Left ventricle myocardium superior (tissue), 1 donor: ENCODE measurements around the gene CDKN2D. TPM values are rescaled to one million over a fixed set of nuclear protein-coding genes. Genes with fewer than 3 reads are reported as not detected.
"Not testable (repeated sequence)": the region's sequence is repeated elsewhere in the genome, so short reads cannot be mapped to it uniquely, and the experiment has no call there.

Experiments used
- ATAC-seq: fragments of 200-7000 bp; cut with Tn5 transposase; one replicate; pipeline ENCODE4 v1.9.1; 2020; ENCODE audit warnings: mild to moderate bottlenecking, moderate library complexity
- DNase-seq: peaks from one replicate; pipeline ENCODE4 v3.0.0-alpha.2; 2020
- intact Hi-C: fragments of 100-400 bp; cut with micrococcal nuclease; formaldehyde crosslinking; loops from one replicate; pipeline ENCODE4 v1.11.0; 2022
- microRNA-seq: library from miRNA; unstranded; fragments of <30 nt; microRNA quantifications from one replicate; pipeline ENCODE4 v1.2.0, GENCODE V29; 2020; ENCODE audit warnings: borderline number of aligned reads
- total RNA-seq: library from RNA; stranded (reverse); fragmentation: NEBNext Ultra II Directional; extraction: Animal tissue kit (Norgen Biotek cat#: 25700); gene quantifications from one replicate; pipeline ENCODE4 v1.2.1, GENCODE V29; 2021
- donor health status: DM: no; HTN: yes; CAD: no; lungs with severe emphysema.

The CDKN2D gene
- total RNA-seq, 1 donor from 2014 or later = 8.3 TPM

DNA sequence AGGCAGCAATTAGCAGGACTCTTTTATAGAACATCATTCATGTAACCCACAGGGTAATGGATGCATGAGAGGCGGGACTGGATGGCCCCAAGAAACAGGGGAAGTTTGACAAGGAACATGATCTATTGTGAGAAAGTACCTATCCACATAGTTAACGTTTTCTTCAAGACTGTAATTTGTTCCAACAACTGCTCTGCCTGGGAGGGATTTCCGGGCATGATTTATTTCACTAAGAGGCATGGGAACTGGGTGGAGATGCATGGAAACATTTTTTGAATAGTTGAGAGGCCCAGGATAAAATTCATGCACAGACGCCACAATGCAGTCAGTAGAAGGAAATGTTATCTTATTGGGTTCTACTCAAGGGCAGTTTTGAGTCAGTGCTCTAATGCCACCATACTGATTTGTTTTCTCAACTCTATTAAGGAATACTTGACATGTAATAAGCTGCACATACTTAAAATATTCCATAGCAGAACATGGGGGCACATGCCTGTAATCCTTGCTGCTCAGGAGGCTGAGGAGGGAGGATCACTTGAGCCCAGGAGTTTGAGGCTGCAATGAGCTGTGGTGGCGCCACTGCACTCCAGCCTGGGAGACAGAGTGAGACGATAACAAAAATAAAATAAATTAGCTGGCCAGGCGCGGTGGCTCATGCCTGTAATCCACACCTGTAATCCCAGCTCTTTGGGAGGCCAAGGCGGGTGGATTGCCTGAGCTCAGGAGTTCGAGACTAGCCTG lies 35.0 kb downstream of the CDKN2D start:
- intact Hi-C loops = no loop called here
- DNase-seq (no peak), ATAC-seq (peak; percentile 33)

DNA sequence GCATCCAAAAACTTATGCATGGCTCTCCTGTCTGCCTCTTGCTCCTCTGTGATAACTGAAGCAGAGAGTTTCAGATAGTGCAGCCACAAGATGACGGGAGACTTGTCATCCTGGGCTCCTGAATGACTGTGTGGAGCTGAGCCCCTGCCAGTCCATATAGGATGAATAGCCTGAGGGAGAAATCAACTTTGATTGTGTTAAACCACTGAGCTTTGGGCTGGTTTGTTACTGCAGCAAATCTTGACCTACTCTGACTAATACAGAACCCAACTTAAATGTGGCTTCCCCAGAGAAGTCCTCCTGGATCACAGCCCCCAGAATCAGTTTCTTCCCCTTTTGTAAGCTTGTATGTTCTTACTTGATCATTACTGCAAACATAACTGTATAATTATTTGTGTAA lies 36.3 kb downstream of the CDKN2D start:
- intact Hi-C loops = no loop called here
- DNase-seq (no peak), ATAC-seq (no peak)

DNA sequence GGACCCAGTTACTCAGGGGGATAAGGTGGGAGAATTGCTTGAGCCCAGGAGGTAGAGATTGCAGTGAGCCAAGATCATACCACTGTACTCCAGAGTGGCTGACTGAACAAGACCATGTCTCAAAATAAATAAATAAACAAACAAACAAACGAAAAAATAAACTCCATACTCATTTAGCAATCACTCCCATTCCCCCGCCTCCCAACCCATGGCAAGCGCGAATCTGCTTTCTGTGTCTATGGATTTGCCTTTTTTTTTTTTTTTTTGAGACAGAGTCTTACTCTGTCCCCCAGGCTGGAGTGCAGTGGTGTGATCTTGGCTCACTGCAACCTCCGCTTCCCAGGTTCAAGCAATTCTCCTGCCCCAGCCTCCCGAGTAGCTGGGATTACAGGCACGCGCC lies 41.9 kb downstream of the CDKN2D start:
- ATAC-seq, intact Hi-C loops, DNase-seq: not testable (repeated sequence)

DNA sequence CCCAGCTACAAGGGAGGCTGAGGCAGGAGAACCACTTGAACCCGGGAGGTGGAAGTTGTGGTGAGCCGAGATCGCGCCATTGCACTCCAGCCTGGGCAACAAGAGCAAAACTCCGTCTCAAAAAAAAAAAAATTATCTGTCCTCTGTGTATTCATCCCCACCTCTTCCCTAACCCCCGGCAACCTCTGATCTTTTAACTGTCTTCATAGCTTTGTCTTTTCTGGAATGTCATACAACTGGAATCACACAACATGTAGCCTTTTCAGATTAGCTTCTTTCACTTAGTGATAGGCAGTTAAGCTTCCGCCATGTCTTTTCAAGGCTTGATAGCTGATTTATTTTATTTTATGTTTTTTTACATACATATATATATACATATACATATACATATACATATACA lies 43.1 kb downstream of the CDKN2D start:
- DNase-seq (no peak), ATAC-seq (no peak)
- intact Hi-C loops = no loop called here

DNA sequence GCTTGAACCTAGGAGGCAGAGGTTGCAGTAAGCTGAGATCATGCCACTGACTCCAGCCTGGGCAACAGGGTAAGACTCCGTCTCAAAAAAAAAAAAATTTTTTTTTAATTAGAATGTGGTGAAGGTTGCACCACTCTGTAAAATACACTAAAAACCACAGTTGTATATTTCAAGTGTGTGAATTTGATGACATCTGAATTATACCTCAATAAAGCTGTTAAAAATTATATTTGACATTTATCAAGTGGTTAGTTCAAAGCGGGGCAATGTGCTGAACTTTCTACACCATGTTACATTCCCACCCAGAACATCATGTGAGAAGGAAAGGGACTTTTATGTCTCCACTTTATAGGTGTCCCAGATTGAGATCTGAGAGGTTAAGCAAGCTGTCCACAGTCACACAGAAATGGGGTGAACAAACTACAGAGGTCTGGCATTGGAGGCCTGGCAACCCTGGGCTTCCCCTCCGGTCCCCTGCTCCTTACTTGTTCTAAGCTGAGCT lies 45.6 kb downstream of the CDKN2D start:
- intact Hi-C loops = no loop called here
- ATAC-seq = no peak
- DNase-seq = no peak

DNA sequence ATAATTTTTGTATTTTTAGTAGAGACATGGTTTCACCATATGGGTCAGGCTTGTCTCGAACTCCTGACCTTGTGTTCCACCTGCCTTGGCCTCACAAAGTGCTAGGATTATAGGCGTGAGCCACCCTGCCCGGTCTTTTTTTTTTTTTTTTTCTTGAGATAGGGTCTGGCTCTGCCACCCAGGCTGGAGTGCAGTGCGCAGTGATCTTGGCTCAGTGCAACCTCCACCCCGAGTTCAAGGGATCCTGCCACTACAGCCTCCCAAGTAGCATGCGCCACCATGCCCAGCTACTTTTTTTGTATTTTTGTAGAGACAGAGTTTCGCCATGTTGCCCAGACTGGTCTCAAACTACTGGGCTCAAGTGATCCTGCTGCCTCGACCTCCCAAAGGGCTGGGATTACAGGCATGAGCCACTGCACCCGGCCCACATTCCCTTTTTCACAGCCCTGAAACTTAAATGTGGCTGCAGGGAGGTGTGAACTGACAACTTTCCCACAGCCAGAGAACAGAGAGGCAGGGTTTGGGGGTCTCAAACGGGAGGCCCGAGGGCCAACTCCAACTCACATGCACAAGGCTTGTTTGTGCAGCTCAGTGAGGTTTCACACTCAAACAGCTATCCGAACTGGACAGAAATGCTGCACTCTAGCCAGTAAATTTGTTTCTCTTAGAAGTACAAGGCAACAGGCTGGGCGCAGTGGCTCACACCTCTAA lies 47.2 kb downstream of the CDKN2D start:
- DNase-seq (no peak), ATAC-seq (no peak)
- intact Hi-C loops = no loop called here

DNA sequence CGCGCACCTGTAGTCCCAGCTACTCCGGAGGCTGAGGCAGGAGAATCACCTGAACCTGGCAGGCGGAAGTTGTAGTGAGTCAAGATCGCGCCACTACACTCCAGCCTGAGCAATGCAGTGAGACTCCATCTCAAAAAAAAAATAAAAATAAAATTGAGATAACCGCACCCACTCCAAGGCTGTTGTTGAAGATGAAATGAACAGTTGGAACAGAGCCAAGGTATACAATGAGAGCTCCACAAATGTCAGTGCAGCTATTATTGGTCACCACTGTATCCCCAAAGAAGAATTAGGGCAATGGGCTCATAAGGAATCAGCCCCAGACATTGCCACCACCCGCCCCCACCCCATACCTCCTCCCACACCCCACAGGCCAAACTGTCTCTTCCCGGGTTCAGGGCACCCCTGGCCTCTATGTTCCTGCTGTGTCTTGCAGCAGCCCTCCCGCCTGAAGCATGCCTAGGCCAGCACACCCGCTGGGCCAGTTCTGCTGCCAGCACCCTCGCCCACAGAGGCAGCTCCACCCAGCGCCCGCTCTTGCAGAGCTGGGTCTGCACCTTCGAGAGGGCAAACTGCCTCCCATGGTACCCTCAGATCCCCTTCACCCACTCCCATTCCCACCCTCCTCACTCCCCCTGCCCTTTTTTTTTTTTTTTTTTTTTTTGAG lies 48.0 kb downstream of the CDKN2D start:
- intact Hi-C loops = no loop called here
- no peak for DNase-seq
- no peak for ATAC-seq

DNA sequence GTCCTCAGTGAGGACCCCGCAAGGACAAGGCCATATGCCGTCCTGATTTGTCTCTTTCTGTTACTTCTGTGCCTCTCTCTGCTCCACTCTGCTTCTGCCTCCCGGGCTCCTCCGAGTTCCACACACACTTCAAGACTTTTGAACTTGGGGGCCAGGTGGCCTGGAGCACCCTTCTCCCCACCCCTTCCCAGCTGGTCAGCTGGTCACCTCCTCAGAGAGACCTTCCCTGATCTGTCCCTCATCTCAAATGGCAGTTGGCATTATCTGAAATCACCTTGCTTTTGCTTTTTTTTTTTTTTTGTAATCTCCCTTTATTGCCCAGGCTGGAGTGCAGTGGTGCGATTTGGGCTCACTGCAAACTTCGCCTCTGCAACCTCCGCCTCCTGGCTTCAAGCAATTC lies 49.4 kb downstream of the CDKN2D start:
- intact Hi-C loops = no loop called here
- ATAC-seq (no peak), DNase-seq (no peak)

DNA sequence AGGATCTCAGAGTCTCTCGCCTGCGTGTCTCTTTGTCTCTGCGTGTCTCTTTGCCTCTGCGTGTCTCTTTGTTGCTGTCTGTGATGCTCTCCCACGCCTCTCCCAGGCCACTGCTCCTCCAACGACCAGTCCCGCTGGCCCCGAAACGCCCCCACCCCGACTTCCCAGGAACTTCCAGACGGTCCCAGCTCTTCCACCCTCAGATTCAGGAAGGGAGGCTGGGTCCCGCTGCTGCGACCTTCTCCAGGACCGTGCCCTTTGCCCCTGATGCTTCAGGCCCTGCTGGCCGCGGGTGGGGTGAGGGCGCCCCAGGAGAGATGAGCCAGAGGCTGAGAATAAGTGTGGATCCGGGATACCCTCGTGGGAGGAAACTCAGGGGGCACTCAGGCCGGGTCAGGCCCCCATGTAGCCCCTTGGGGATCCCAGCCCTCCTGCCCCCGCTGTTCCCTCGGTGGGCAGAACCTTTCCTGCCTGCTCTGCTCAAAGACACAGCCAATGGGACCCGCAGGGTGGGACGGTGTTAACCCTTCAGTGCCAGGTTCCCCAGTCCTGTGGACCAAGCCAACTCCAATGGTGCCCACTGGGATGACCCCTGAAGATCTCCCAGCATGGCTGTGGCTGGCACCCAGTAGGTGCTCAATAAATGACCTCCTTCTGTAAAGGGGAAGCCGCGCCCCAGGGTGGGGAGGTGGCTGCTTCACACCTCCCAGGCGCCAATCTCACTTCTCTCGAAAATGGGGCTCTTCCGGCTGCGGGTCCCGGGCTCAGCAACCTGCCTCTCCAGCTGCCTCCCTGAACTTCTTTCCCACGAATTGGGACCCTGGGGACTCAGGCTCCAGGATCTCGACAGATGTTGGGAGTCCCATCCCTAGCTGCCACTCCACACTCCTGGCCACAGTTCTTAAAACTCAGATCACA lies 50.1 kb downstream of the CDKN2D start:
- intact Hi-C loops = no loop called here
- ATAC-seq = no peak
- no peak for DNase-seq

DNA sequence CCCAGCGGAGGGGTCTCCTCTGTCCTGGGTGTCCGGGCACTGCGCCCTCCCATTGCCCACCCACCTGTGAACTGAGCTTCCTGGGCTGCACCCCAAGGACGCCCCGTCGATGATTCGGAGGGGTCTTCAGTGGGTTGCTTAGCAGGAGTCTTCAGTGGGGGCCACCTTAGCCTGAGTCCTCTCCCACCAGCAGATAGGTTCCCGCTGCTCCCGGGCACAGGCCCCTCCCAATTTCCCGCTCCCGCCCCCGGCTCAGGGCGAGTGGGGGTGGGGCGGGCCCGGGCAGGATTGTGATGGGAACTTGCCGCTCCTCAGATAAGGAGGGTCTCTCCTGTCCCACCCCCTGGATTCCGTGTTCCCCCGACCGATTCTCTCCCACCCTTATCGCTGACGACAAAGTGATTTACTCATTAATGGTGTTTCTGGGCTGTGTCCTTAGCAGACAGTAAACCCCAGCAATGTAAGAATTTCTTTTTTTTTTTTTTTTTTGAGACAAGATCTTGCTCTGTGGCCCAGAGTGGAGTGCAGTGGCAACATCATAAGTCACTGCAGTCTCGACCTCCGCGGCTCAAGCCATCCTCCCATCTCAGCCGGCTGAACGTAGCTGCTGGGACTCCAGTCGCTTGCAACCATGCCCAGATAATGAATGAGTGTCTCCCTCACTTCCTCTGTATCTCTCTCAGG lies 50.9 kb downstream of the CDKN2D start:
- ATAC-seq = peak; percentile 63
- intact Hi-C loops = no loop called here
- no peak for DNase-seq

DNA sequence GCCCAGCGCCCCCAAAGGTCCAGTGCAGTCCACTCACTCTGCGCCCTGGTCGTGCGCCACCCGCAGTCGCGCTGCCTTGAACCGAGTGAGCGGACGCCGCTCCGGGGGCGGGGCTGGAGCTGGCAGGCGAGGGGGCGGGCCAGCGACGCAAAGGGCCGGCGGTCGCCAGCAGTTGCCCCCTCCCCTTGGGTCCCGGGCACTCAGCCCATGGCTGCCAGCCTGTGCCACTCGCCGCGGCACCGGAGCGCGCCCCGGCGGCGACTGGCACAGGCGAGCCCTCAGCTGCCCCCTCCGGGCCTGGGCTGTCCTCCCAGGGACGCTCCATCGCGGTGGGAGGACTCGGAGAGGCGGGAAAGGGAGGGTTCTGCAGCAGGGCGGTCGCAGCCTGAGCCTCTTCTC lies 51.4 kb downstream of the CDKN2D start, which contains the start of gene S1PR5:
Gene S1PR5, minus strand, starts transcription at position 87 of the 399 bp plus-strand sequence. CDS start 2,436 bp downstream, outside the sequence.
- peak; percentile 62 for ATAC-seq
- peak; percentile 46 for DNase-seq
- intact Hi-C loops = no loop called here

DNA sequence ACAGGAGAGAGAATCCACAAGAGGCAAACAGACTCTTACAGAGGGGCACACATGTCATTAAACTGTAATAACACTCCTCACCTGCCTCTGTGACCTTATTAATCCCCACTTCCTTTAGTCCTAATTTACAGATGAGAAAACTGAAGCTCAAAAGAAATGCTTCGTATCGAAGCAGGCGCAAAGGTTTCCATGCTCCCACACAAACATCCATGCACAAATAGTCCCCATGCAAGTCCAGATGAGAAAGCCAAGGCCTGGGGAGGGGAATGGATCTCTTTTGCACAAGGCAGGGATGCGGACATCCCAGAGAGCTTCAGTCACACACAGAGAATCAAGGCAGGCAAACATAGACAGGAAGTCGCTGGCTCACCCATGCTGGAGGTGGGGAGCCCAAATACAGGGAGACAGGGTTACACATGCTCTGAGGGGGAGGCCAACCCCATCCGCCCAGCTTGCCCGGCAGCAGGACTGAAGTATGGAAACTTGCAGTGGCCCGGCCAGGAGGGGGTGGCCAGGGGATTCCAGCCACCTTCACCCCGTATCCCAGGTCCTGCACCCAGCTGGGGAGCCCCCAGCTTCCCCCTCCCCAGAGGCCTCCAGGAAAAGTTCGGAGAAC lies 52.0 kb downstream of the CDKN2D start:
- ATAC-seq (no peak), DNase-seq (no peak)
- intact Hi-C loops = no loop called here

Small RNAs within 50 kb of the gene (microRNA-seq; reads per million reads assigned to microRNA genes)
- gene MIR1238 = not detected

Other genes starting within 250 kb of the CDKN2D start
- 12.3 TPM for gene RAVER1, start 235.4 kb downstream of the CDKN2D start, total RNA-seq
- gene ICAM3, start 229.4 kb downstream of the CDKN2D start, total RNA-seq = 25.3 TPM
- 56.0 TPM for gene TYK2, start 188.4 kb downstream of the CDKN2D start, total RNA-seq
- gene CDC37, start 165.4 kb downstream of the CDKN2D start, total RNA-seq = 157 TPM
- gene PDE4A, start 148.4 kb downstream of the CDKN2D start, total RNA-seq = 36.1 TPM
- 87.7 TPM for gene KEAP1, start 65.6 kb downstream of the CDKN2D start, total RNA-seq
- not detected for gene S1PR5, start 51.5 kb downstream of the CDKN2D start, total RNA-seq
- 61.4 TPM for gene ATG4D, start 25.1 kb downstream of the CDKN2D start, total RNA-seq
- gene KRI1, start 3.0 kb downstream of the CDKN2D start, total RNA-seq = 9.3 TPM
- not detected for gene AP1M2, start 18.3 kb upstream of the CDKN2D start, total RNA-seq
- 71.8 TPM for gene SLC44A2, start 56.6 kb upstream of the CDKN2D start, total RNA-seq
- gene ILF3, start 85.4 kb upstream of the CDKN2D start, total RNA-seq = 118 TPM
- gene QTRT1, start 132.5 kb upstream of the CDKN2D start, total RNA-seq = 29.1 TPM
- gene DNM2, start 149.1 kb upstream of the CDKN2D start, total RNA-seq = 201 TPM